Ovary (tissue), 9 donors: ENCODE measurements around the gene FHAD1. TPM values are rescaled to one million over a fixed set of nuclear protein-coding genes. Genes with fewer than 3 reads are reported as not detected.

Experiments
- DNase-seq, 5 donors: peaks; one replicate each; pipeline ENCODE4 v3.0.0-alpha.2; 2019 to 2020
- H3K27ac ChIP-seq, 2 donors: fragments of 200-600 bp; one replicate each; pipeline versions ENCODE4 v1.5.1 to v1.8.0; 2019 to 2022
- H3K27me3 ChIP-seq: fragments of 200-600 bp; one replicate; pipeline ENCODE4 v1.8.0; 2022
- H3K36me3 ChIP-seq: fragments of 200-600 bp; sonication (generic); one replicate; pipeline ENCODE4 v1.5.1; 2019
- H3K4me1 ChIP-seq: one replicate; pipeline ENCODE4 v1.8.1; 2013; ENCODE audit warnings: mild to moderate bottlenecking, moderate library complexity; ENCODE audit not compliant: insufficient read depth
- H3K4me3 ChIP-seq: fragments of 200-600 bp; sonication (generic); one replicate; pipeline ENCODE4 v1.5.1; 2017
- H3K9me3 ChIP-seq, 2 donors: fragments of 200-600 bp in 1 of 2; sonication (generic) in 1 of 2; one replicate each; pipeline versions ENCODE4 v1.5.1 to v1.8.1; 2013 to 2019; ENCODE audit warnings: mild to moderate bottlenecking in 1 of 2, moderate library complexity in 1 of 2
- CTCF ChIP-seq, 3 donors: fragments of 450-650 bp in 2 of 3; fragments of 200-600 bp in 1 of 3; IDR thresholded peaks; one replicate each; pipeline versions ENCODE4 v1.5.1 to v1.8.0; 2016 to 2022; ENCODE audit warnings: antibody characterized with exemption in 3 of 3, mild to moderate bottlenecking in 1 of 3
- EP300 ChIP-seq: sonication (generic); formaldehyde crosslinking; IDR thresholded peaks from one replicate; pipeline ENCODE4 v1.6.1; 2017; ENCODE audit warnings: antibody characterized with exemption
- POLR2A ChIP-seq: fragments of 450-650 bp; IDR thresholded peaks from one replicate; pipeline ENCODE4 v1.6.1; 2017; ENCODE audit warnings: antibody characterized with exemption, mild to moderate bottlenecking, moderate library complexity
- WGBS, 3 donors: extraction: QIAGEN DNeasy Blood & Tissue Kit in 1 of 3; methylation state at CpG; one replicate each; pipeline versions ENCODE4 v1.1.5 to v1.1.7; 2013 to 2017; 5-methylcytosine and 5-hydroxymethylcytosine counted together
- intact Hi-C, 4 donors: fragments of 100-400 bp; cut with DNase I; formaldehyde crosslinking; loops; one replicate each; pipeline versions ENCODE4 v1.11.0 to v1.15.1; 2022 to 2023
- polyA plus RNA-seq, 2 donors: library from polyadenylated mRNA; stranded (reverse); fragments of 200-250 nt in 1 of 2; fragments of 350-450 nt in 1 of 2; fragmentation: Illumina TruSeq in 1 of 2; extraction: RNeasy Lipid Tissue Mini Kit (QIAGEN cat#74804) in 1 of 2; gene quantifications; one replicate each; pipeline ENCODE4 v1.2.3, GENCODE V29; 2013 to 2014
- total RNA-seq, 7 donors: library from RNA; depleted of rRNA in 2 of 7; stranded (reverse); fragments of >200 nt in 2 of 7; fragmentation: NEBNext Ultra II Directional in 3 of 7; extraction: Animal tissue kit (Norgen Biotek cat#: 25700) in 3 of 7; gene quantifications; one replicate each; pipeline versions ENCODE4 v1.1.0 to v1.2.4, GENCODE V29; 2016 to 2023
- donor health status: DM: no; HTN: no; CAD: no; lungs with moderate emphysema.
- donor health status: DM: no; HTN: no; CAD: no.
- donor health status: Bipolar disorder and iron deficiency.
- donor health status: DM: yes; HTN: yes; CAD: no.
- donor health status: DM: no; HTN: no; CAD: no.
- donor health status: DM: yes; HTN: yes; CAD: no.

Gene FHAD1
- total and polyA plus RNA-seq, 9 donors: 0.40 to 23.0 (median 1.4) TPM

DNA sequence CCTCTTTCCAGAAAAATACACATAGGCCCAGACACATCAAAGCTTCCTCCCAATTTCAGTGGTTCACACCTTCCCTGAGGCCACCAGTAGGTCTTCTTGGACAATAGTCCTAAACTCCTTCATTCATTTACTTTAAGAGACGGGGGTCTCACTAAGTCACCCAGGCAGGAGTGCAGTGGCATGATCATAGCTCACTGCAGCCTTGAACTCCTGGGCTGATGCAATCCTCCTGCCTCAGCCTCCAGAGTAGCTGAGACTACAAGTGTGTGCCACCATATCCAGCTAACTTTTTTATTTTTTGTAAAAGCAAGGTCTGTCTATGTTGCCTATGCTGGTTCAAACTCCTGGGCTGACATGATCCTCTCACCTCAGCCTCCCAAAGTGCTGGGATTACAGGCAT lies 8.2 kb upstream of the FHAD1 start:
- TF ChIP-seq CTCF (IDR thresholded peaks at IDR 0.05): no peak
- TF ChIP-seq POLR2A: no peak
- no peak for TF ChIP-seq EP300
- WGBS, 3 donors: 74 to 87% (median 81%) methylated on average over 1 of the region's 1 CpG

GRCh38 chr1:15242766-15243165 lies 4.3 kb upstream of the FHAD1 start:
- Histone ChIP-seq H3K4me3 (no peak overlapping the region), H3K27ac (no peak overlapping the region), H3K27me3 (no peaks in the 10 kb centered on the region), H3K9me3 (no peaks in the 10 kb centered on the region), H3K4me1 (peaks cover 11% of the 10 kb centered on the region), H3K36me3 (no peaks in the 10 kb centered on the region)
- DNase-seq: no peak
- WGBS, 3 donors: 87 to 92% (median 90%) methylated on average over 7 of the region's 7 CpGs
- intact Hi-C loops: no loop called here
- TF ChIP-seq EP300 (no peak), POLR2A (no peak), CTCF (IDR thresholded peaks at IDR 0.05) (no peak)

More for the DNA sequence above, 8.2 kb upstream of the FHAD1 start:
- no peaks in the 10 kb centered on the region for H3K4me1 ChIP-seq
- no peaks in the 10 kb centered on the region for H3K36me3 ChIP-seq
- no peak overlapping the region for H3K27ac ChIP-seq
- H3K4me3 ChIP-seq: no peak overlapping the region
- DNase-seq: no peak
- H3K9me3 ChIP-seq: no peaks in the 10 kb centered on the region
- H3K27me3 ChIP-seq: no peaks in the 10 kb centered on the region
- intact Hi-C loops: no loop called here

- Histone ChIP-seq H3K4me1 (peaks cover 11% of the 10 kb centered on the region), H3K4me3 (no peak overlapping the region), H3K27me3 (no peaks in the 10 kb centered on the region), H3K36me3 (no peaks in the 10 kb centered on the region), H3K27ac (no peak overlapping the region), H3K9me3 (no peaks in the 10 kb centered on the region)
- intact Hi-C loops: no loop called here
- TF ChIP-seq CTCF (IDR thresholded peaks at IDR 0.05) (no peak), EP300 (no peak), POLR2A (no peak)
- 51 to 62% (median 53%) methylated on average over 10 of the region's 10 CpGs for WGBS, 3 donors
- DNase-seq: no peak
These were observed 3.6 kb upstream of the FHAD1 start for GRCh38 chr1:15243275-15244043.

GRCh38 chr1:15244813-15245212 lies 2.2 kb upstream of the FHAD1 start:
- WGBS, 3 donors: 81 to 89% (median 81%) methylated on average over 5 of the region's 5 CpGs
- Histone ChIP-seq H3K27me3 (no peaks in the 10 kb centered on the region), H3K36me3 (no peaks in the 10 kb centered on the region), H3K27ac (no peak overlapping the region), H3K9me3 (no peaks in the 10 kb centered on the region), H3K4me3 (no peak overlapping the region), H3K4me1 (peaks cover 11% of the 10 kb centered on the region)
- TF ChIP-seq POLR2A: no peak
- TF ChIP-seq CTCF (IDR thresholded peaks at IDR 0.05): no peak
- TF ChIP-seq EP300: no peak
- intact Hi-C loops: no loop called here
- no peak for DNase-seq
